ENCODE results near the gene TRIOBP. TPM values are rescaled to one million over a fixed set of nuclear protein-coding genes. Genes with fewer than 3 reads are reported as not detected.

Gene TRIOBP
- total and polyA plus RNA-seq, 2 of the 13 experiments (the other 11 are each of a cell fraction or from before 2014, with no cell fraction given): 6.1 to 15.4 TPM

DNA sequence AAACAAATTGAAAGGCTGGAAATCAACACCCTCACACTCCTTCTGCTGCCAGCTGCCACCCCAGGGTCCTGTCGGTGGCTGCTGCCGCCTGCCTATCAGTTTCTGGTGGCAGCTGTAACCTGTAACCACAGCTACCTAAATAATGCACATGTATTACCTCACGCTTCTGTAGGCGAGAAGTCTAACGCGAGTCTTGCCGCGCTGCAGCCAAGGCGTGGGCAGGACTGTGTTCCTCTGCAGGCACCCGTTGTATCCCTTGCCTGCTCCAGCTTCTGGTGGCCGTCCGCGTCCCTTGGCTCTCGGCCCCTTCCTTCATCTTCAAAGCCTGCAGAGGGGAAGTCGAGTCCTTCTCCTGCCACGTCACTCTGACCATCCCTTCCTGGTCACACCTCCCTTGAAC, 66.8 kb downstream of the TRIOBP start:
- Histone ChIP-seq H3K36me3 (replicated peaks in 1 of 2; ENCODE audit: control insufficient read depth in 1 of 2, insufficient read depth in 2 of 2, low read length in 2 of 2) (peaks cover 2 to 22% of the 10 kb centered on the region in 2 experiments; a peak in 3 of 5 replicates), H3K4me3 (replicated peaks in 1 of 3; ENCODE audit: insufficient read depth in 1 of 3, low read depth in 2 of 3, low read length in 3 of 3) (no peak overlapping the region), H4K20me1 (ENCODE audit: insufficient read depth, low read length) (no peaks in the 10 kb centered on the region), H3K9ac (ENCODE audit: insufficient read depth, low read depth, low read length) (no peak overlapping the region), H3K27ac (ENCODE audit: extremely low read length, insufficient read depth, low read length) (no peak overlapping the region), H3K4me1 (ENCODE audit: insufficient read depth, low read length) (peaks cover 50% of the 10 kb centered on the region), H3K79me2 (ENCODE audit: insufficient read depth, low read length) (no peaks in the 10 kb centered on the region), H2AFZ (ENCODE audit: low read length) (no peak overlapping the region), H3K9me3 (ENCODE audit: low read length) (no peaks in the 10 kb centered on the region), H3K4me2 (ENCODE audit: low read depth, low read length) (no peak overlapping the region), H3K27me3 (ENCODE audit: control insufficient read depth in 1 of 2, insufficient read depth in 2 of 2, low read length in 2 of 2) (no peaks in the 10 kb centered on the region)
- FAIRE-seq (no peak), ATAC-seq (no peak), DNase-seq (ENCODE audit: low spot score) (no peak)
- in situ Hi-C loops (cut with HindIII; ENCODE audit: extremely low pct_ligation_motif_present, low pct_unique_long_range_greater_than_20kb) (no loop called here), intact Hi-C loops (cut with micrococcal nuclease; ENCODE audit: unreplicated experiment) (no loop called here)
- POLR2A ChIA-PET: no interaction called here
- 95% methylated on average over 13 of the region's 16 CpGs for WGBS (ENCODE audit: low lambda C conversion rate)
- CTCF ChIA-PET (ENCODE audit: low intra/inter-chr PET ratio, low total read pairs): no interaction called here
- BruUV-seq (replicated peaks): no TSS peak
- TF ChIP-seq KMT2A (CRISPR knock-in tag; IDR thresholded peaks at IDR 0.05) (no peak), NFE2 (CRISPR knock-in tag; IDR thresholded peaks at IDR 0.05) (no peak), ZNF350 (CRISPR knock-in tag; IDR thresholded peaks at IDR 0.05; ENCODE audit: borderline replicate concordance, low read depth) (no peak), ZNF547 (CRISPR knock-in tag; IDR thresholded peaks at IDR 0.05) (no peak), ZNF703 (CRISPR knock-in tag; IDR thresholded peaks at IDR 0.05; ENCODE audit: borderline replicate concordance) (no peak)

DNA sequence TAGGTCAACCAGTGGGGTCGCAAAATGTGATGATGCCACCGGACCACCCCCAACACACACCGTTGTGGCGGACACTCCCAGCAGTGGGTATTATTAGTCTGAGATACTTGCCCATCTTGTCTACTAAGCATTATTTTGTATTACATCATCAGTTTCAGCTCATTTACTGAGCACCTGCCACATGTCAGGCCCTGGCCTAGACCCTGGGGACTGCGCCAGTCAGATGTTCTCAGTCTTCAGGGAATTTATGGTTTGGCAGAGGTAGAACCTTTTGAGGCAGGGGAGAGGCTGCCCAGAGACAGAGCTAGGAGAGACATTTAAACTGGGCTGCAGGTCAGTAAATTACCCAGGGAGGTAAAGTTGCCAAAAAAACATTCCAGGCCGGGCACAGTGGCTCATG, 67.8 kb downstream of the TRIOBP start:
- in situ Hi-C loops (cut with HindIII; ENCODE audit: extremely low pct_ligation_motif_present, low pct_unique_long_range_greater_than_20kb): no loop called here
- CTCF ChIA-PET (ENCODE audit: low intra/inter-chr PET ratio, low total read pairs): no interaction called here
- POLR2A ChIA-PET: no interaction called here

More for the DNA sequence above, 67.8 kb downstream of the TRIOBP start:
- Histone ChIP-seq H3K36me3 (replicated peaks in 1 of 2; ENCODE audit: control insufficient read depth in 1 of 2, insufficient read depth in 2 of 2, low read length in 2 of 2) (peaks cover 3 to 12% of the 10 kb centered on the region in 2 experiments; a peak in 2 of 5 replicates), H3K4me3 (replicated peaks in 1 of 3; ENCODE audit: insufficient read depth in 1 of 3, low read depth in 2 of 3, low read length in 3 of 3) (no peak overlapping the region), H3K9me3 (ENCODE audit: low read length) (no peaks in the 10 kb centered on the region), H3K4me2 (ENCODE audit: low read depth, low read length) (no peak overlapping the region), H3K4me1 (ENCODE audit: insufficient read depth, low read length) (peaks cover 40% of the 10 kb centered on the region), H2AFZ (ENCODE audit: low read length) (no peak overlapping the region), H4K20me1 (ENCODE audit: insufficient read depth, low read length) (no peaks in the 10 kb centered on the region), H3K27ac (ENCODE audit: extremely low read length, insufficient read depth, low read length) (no peak overlapping the region), H3K27me3 (ENCODE audit: control insufficient read depth in 1 of 2, insufficient read depth in 2 of 2, low read length in 2 of 2) (no peaks in the 10 kb centered on the region), H3K9ac (ENCODE audit: insufficient read depth, low read depth, low read length) (no peak overlapping the region), H3K79me2 (ENCODE audit: insufficient read depth, low read length) (no peaks in the 10 kb centered on the region)
- ATAC-seq: no peak
- DNase-seq (ENCODE audit: low spot score): no peak
- FAIRE-seq: no peak
- intact Hi-C loops (cut with micrococcal nuclease; ENCODE audit: unreplicated experiment): no loop called here
- 94% methylated on average over 6 of the region's 6 CpGs for WGBS (ENCODE audit: low lambda C conversion rate)
- no TSS peak for BruUV-seq (replicated peaks)
- no peak for TF ChIP-seq YY1 (IDR thresholded peaks at IDR 0.05; ENCODE audit: insufficient read depth, insufficient replicate concordance, low read depth, low read length)
- TF ChIP-seq, protein P1, sequence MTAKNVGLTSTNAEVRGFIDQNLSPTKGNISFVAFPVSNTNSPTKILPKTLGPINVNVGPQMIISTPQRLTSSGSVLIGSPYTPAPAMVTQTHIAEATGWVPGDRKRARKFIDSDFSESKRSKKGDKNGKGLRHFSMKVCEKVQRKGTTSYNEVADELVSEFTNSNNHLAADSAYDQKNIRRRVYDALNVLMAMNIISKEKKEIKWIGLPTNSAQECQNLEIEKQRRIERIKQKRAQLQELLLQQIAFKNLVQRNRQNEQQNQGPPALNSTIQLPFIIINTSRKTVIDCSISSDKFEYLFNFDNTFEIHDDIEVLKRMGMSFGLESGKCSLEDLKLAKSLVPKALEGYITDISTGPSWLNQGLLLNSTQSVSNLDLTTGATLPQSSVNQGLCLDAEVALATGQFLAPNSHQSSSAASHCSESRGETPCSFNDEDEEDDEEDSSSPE (CRISPR knock-in tag; IDR thresholded peaks at IDR 0.05): no peak
- TF ChIP-seq, protein P2, sequence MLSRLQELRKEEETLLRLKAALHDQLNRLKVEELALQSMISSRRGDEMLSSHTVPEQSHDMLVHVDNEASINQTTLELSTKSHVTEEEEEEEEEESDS (CRISPR knock-in tag; IDR thresholded peaks at IDR 0.05; ENCODE audit: borderline replicate concordance): no peak
- TF ChIP-seq MAFF (IDR thresholded peaks at IDR 0.05; ENCODE audit: low read depth, low read length): peak; percentile 66
- TF ChIP-seq ZKSCAN5 (CRISPR knock-in tag; IDR thresholded peaks at IDR 0.05): no peak
- peak; percentile 36 to 58; a peak in 3 of 4 replicates for TF ChIP-seq MAFK (conservative IDR thresholded peaks at IDR 0.05 in 1 of 2, IDR thresholded peaks at IDR 0.05 in 1 of 2; ENCODE audit: low read length in 2 of 2)
